Frontal cortex (tissue), 4 donors: ENCODE data around the gene VHLL. TPM values are rescaled to one million over a fixed set of nuclear protein-coding genes. Genes with fewer than 3 reads are reported as not detected.

ENCODE experiments used
- DNase-seq, 2 donors: peaks; one replicate each; pipeline ENCODE4 v3.0.0; 2012; ENCODE audit warnings: low spot score in 2 of 2
- FAIRE-seq: peaks from 2 replicates; lab custom pipeline; 2012; peaks lifted over from hg19 to GRCh38; lab: Jason Lieb, UNC
- total RNA-seq: library from RNA; depleted of rRNA; stranded (reverse); fragments of >200 nt; gene quantifications from one replicate; pipeline ENCODE4 v1.2.3, GENCODE V29; 2014
- donor health status: control.
- donor health status: control.
- donor health status: control.

Gene VHLL
- total RNA-seq, 1 donor from 2014 or later, result 0.82 TPM

DNA sequence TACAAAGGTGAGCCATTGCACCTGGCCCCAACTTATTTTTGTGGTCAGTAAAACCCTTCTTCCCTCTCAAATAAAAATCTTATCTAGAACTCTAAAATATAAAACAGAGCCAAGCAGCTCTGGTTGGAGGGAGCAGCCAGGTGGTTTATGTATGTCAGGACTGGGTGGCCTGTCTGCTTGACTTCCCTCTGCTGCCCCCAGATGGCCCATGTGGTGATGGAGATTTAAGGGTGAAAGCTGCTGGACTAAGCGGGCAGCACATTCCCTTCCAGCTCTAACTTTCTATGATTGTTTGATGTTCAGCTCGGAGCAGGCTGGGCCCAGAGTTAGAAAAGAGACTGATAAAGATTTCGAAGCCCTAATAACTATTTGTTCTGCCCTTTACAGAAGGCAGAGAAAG lies 39.3 kb downstream of the VHLL start:
- FAIRE-seq (no peak), DNase-seq (no peak)

DNA sequence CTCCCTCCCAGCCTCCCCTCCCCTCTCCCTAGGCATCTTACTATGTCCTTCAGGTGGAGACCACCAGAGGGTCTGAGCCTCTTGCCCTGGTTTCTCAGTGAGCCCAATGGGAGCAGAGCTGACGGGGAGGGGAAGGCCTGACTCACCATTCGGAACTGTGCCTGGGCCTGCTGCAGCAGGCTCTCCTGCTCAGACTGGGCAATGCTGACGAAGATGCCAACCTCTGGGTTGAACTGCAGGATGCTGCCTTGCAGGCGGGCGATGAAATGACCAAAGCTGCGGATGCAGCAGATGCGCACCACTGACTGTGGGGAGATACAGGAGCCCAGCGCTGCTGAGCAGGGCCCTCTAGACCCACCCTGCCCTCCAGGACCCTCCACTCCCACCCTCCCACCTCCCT lies 40.2 kb downstream of the VHLL start:
- DNase-seq, result no peak
- no peak for FAIRE-seq

DNA sequence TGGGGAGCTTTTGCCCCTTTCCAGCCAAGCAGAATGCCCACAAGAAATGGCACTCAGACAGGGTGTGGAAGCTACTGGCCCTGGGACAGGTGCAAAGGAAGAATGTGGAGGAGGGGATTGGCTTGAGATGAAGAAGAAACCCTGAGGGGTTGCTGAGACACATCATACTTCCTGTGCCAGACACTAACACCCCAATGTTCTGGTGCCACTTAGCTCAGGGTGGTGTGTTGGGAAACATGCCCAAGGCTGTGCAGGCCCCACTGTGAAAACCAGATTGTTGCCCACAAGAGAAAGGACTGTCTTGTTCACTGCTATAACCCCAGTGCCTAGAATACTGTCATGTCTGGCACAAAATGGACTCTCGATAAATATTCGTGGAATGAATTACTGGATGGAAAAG lies 41.4 kb downstream of the VHLL start:
- no peak for DNase-seq
- FAIRE-seq, result no peak

DNA sequence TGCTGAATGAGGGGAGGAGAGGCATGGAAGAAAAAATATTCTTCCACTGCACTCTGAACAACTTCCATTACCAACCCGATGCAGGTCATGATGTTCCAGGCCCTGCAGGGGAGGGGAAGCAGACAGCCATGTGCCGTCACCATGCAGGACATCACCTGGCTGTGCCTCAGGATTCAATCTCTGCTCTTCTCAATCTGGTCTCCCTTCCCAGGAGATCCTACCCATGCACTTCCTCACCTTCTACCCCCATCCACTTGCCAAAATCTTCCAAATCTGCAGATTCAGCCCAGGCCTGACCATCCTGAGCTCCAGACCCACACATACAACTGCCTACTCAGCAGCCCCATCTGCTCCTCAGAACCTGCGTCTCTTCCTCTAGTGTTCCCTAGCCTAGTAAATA lies 45.5 kb downstream of the VHLL start:
- FAIRE-seq, result no peak
- DNase-seq, result no peak

DNA sequence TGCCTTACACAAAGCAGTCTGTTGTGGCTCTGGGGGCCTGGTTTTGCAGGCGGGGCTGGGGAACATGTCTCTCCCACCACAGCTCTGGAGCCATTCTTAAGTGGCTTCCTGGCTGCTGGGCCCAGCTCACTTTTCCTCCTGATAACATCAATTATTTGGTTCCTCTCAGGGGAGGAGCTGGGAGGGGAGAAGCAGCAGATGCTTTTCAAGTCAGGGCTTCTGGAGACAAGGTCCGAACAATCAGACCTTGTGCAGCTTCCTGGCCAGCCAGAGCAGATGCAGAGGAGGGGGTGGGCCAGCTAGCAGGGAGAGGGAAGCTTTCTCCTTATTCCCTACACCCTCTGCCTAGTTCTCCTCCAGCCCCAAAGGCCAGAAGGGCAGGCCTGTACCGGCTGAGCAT lies 47.6 kb downstream of the VHLL start:
- FAIRE-seq, result no peak
- DNase-seq, result no peak

DNA sequence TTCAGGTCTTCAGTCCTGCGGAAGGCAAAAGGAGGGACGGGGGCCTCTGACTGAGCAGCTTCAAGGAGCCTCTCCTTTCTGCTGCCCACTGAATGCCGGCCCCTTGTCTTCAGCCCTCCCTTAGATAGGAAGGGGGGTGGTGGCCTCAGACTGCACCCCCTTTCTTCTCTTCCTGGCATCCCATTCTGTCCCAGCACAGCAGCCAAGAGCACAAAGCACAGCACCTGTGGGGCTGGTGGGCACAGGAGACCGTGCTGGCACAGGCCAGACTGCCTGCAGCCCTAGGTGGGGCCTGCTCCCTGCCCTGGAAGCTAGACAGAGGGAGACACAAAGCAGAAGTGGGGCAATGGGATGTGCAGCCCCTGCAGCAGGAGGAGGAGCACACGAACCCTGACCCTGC lies 49.5 kb downstream of the VHLL start:
- DNase-seq (no peak), FAIRE-seq (no peak)

Other genes with a start within 250 kb of the VHLL start
- 28.5 TPM for gene UBQLN4, start 245.5 kb downstream of the VHLL start, total RNA-seq
- 36.3 TPM for gene LAMTOR2, start 244.5 kb downstream of the VHLL start, total RNA-seq
- not detected for gene RAB25, start 238.1 kb downstream of the VHLL start, total RNA-seq
- 43.2 TPM for gene MEX3A, start 216.8 kb downstream of the VHLL start, total RNA-seq
- gene LMNA, start 184.6 kb downstream of the VHLL start, total RNA-seq, result 14.3 TPM
- gene SEMA4A, start 145.7 kb downstream of the VHLL start, total RNA-seq, result 22.0 TPM
- 8.6 TPM for gene SLC25A44, start 105.2 kb downstream of the VHLL start, total RNA-seq
- 26.5 TPM for gene PMF1, start 86.3 kb downstream of the VHLL start, total RNA-seq
- gene BGLAP, start 57.1 kb downstream of the VHLL start, total RNA-seq, result not detected
- gene PAQR6, start 51.3 kb downstream of the VHLL start, total RNA-seq, result 7.7 TPM
- 27.3 TPM for gene SMG5, start 16.5 kb downstream of the VHLL start, total RNA-seq
- gene TMEM79, start 15.0 kb downstream of the VHLL start, total RNA-seq, result 0.41 TPM
- 7.3 TPM for gene GLMP, start 3.6 kb downstream of the VHLL start, total RNA-seq
- gene CCT3, start 39.0 kb upstream of the VHLL start, total RNA-seq, result 355 TPM
- gene TSACC, start 39.2 kb upstream of the VHLL start, total RNA-seq, result not detected
- gene RHBG, start 69.9 kb upstream of the VHLL start, total RNA-seq, result not detected
- 4.9 TPM for gene MEF2D, start 201.5 kb upstream of the VHLL start, total RNA-seq